ENCODE results near the gene ERVK3-1. TPM values are rescaled to one million over a fixed set of nuclear protein-coding genes. Genes with fewer than 3 reads are reported as not detected.
A peak's percentile ranks its signal among the peaks of the same experiment; 100 is the strongest.

ERVK3-1 gene
- total RNA-seq, 1 experiment from 2014 or later: 68.4 TPM

DNA sequence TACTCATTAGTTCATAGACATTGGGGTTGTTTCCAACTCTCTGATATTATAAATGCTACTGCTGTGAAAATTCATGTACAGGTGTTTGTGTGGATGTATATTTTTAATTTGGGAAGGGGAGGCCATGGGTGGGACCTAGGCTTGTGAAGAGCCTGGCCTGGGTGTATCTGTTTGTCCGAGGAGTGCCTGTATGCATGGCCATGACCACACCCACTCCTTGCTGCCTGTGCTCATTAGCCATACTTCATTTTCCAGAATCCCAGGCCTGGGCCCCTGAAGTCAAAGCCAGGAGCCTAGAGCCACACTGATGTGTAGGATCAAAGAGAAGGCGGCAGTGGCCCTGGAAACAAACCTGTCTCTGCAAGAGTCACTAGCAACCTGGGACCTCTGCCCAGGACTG, 10.4 kb downstream of the ERVK3-1 start:
- Mint-ChIP-seq H3K27ac (ENCODE audit: unreplicated experiment) (no peak overlapping the region), H3K27me3 (ENCODE audit: unreplicated experiment) (no peaks in the 10 kb centered on the region), H3K9me3 (ENCODE audit: low read depth, unreplicated experiment) (peaks cover 4% of the 10 kb centered on the region), H3K4me1 (ENCODE audit: low read depth, unreplicated experiment) (no peaks in the 10 kb centered on the region), H3K4me3 (ENCODE audit: low read depth, unreplicated experiment) (no peak overlapping the region), H3K36me3 (ENCODE audit: insufficient read depth, unreplicated experiment) (peaks cover 57% of the 10 kb centered on the region)
- no peak for DNase-seq
- TF ChIP-seq, protein P1, sequence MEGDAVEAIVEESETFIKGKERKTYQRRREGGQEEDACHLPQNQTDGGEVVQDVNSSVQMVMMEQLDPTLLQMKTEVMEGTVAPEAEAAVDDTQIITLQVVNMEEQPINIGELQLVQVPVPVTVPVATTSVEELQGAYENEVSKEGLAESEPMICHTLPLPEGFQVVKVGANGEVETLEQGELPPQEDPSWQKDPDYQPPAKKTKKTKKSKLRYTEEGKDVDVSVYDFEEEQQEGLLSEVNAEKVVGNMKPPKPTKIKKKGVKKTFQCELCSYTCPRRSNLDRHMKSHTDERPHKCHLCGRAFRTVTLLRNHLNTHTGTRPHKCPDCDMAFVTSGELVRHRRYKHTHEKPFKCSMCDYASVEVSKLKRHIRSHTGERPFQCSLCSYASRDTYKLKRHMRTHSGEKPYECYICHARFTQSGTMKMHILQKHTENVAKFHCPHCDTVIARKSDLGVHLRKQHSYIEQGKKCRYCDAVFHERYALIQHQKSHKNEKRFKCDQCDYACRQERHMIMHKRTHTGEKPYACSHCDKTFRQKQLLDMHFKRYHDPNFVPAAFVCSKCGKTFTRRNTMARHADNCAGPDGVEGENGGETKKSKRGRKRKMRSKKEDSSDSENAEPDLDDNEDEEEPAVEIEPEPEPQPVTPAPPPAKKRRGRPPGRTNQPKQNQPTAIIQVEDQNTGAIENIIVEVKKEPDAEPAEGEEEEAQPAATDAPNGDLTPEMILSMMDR (IDR thresholded peaks at IDR 0.05; ENCODE audit: unreplicated experiment): no peak
- CTCF ChIA-PET: no interaction called here
- intact Hi-C loops (cut with micrococcal nuclease; ENCODE audit: unreplicated experiment): no loop called here
- BruUV-seq (replicated peaks): no TSS peak

DNA sequence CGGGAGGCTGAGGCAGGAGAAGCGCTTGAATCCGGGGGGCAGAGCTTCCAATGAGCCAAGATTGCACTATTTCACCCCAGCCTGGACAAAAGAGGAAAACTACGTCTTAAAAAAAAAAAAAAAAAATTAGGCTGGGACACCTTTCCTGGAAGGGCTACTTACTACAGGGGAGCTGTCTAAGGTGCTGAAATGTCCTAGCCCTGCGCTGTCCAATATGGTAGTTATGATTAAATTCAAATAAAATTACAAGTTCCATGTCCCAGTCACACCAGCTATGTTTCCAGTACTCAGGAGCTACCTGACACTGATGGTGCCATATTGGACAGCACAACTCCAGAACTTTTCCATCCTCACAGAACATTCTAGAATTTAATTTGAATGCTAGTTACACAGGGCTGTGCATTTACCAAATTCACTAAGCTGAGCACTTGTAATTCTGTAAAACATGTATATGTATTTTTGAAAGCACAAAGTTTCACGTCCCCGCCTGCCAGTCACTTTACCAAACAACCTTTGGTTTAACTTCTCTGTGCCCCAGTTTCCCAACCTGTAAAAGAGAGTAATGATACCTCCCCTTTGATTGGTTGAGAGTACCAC, 12.4 kb downstream of the ERVK3-1 start:
- H3K27ac Mint-ChIP-seq (ENCODE audit: unreplicated experiment): no peak overlapping the region
- no TSS peak for BruUV-seq (replicated peaks)
- TF ChIP-seq, protein P1 (IDR thresholded peaks at IDR 0.05; ENCODE audit: unreplicated experiment): no peak
- H3K9me3 Mint-ChIP-seq (ENCODE audit: low read depth, unreplicated experiment): peaks cover under 1% of the 10 kb centered on the region
- peaks cover 42% of the 10 kb centered on the region for H3K36me3 Mint-ChIP-seq (ENCODE audit: insufficient read depth, unreplicated experiment)
- CTCF ChIA-PET: interaction anchor here (0.6 to 2.1 kb wide), 2 partner anchors 9 to 15 kb away, joined by 3 to 5 read pairs; partner anchors contain the start of gene ZSCAN22
- peak; percentile 26 for DNase-seq
- intact Hi-C loops (cut with micrococcal nuclease; ENCODE audit: unreplicated experiment): no loop called here
- H3K4me1 Mint-ChIP-seq (ENCODE audit: low read depth, unreplicated experiment): no peaks in the 10 kb centered on the region
- no peak overlapping the region for H3K4me3 Mint-ChIP-seq (ENCODE audit: low read depth, unreplicated experiment)
- no peaks in the 10 kb centered on the region for H3K27me3 Mint-ChIP-seq (ENCODE audit: unreplicated experiment)

DNA sequence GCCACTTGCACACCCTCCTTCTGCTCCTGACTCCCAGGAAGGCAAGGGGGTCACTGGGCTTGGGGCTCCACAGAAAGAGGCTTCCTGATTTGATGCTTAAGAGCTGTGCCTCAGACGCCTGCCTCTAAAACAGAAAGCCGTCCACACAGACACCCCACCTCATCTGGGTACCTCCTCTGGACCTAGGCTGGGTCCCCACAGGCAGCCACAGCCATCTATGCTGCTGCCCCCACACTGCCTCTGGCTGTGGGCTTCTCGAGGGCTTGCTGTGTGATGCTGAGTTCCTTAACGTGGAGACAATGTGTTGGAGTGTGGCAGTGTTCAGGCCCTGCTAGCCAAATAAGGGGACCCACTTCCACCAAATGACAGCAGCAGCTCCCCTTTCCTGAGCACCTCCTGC, 13.1 kb downstream of the ERVK3-1 start:
- peaks cover 3% of the 10 kb centered on the region for H3K9me3 Mint-ChIP-seq (ENCODE audit: low read depth, unreplicated experiment)
- H3K27ac Mint-ChIP-seq (ENCODE audit: unreplicated experiment): no peak overlapping the region
- TF ChIP-seq, protein P1 (IDR thresholded peaks at IDR 0.05; ENCODE audit: unreplicated experiment): no peak
- peaks cover 38% of the 10 kb centered on the region for H3K36me3 Mint-ChIP-seq (ENCODE audit: insufficient read depth, unreplicated experiment)
- CTCF ChIA-PET: interaction anchor here (2.1 kb wide), 1 partner anchor 8 kb away, joined by 5 read pairs; the partner anchor contains the start of gene ZSCAN22
- DNase-seq: no peak
- no peaks in the 10 kb centered on the region for H3K27me3 Mint-ChIP-seq (ENCODE audit: unreplicated experiment)
- intact Hi-C loops (cut with micrococcal nuclease; ENCODE audit: unreplicated experiment): no loop called here
- H3K4me1 Mint-ChIP-seq (ENCODE audit: low read depth, unreplicated experiment): no peaks in the 10 kb centered on the region
- no TSS peak for BruUV-seq (replicated peaks)
- H3K4me3 Mint-ChIP-seq (ENCODE audit: low read depth, unreplicated experiment): no peak overlapping the region

DNA sequence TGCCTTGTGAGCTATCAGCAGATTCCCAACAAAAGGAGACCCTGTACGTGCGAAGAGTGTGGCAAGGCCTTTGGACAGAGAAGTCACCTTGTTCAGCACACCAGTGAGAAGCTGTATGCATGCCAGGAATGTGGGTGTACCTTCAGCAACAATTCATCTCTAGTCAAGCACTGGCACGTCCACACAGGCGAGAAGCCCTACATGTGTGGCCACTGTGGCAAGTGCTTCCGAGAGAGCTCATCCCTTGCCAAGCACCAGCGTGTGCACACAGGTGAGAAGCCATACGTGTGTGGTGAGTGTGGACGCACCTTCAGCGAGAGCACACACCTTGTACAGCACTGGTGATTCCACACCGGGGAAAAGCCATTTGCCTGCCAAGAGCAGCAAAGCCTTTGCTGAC, 14.1 kb downstream of the ERVK3-1 start:
- Mint-ChIP-seq H3K27me3 (ENCODE audit: unreplicated experiment) (no peaks in the 10 kb centered on the region), H3K36me3 (ENCODE audit: insufficient read depth, unreplicated experiment) (peaks cover 28% of the 10 kb centered on the region), H3K9me3 (ENCODE audit: low read depth, unreplicated experiment) (peaks cover 3% of the 10 kb centered on the region), H3K27ac (ENCODE audit: unreplicated experiment) (no peak overlapping the region), H3K4me1 (ENCODE audit: low read depth, unreplicated experiment) (no peaks in the 10 kb centered on the region), H3K4me3 (ENCODE audit: low read depth, unreplicated experiment) (no peak overlapping the region)
- BruUV-seq (replicated peaks): no TSS peak
- CTCF ChIA-PET: interaction anchor here (2.1 kb wide), 1 partner anchor 7 kb away, joined by 5 read pairs; the partner anchor contains the start of gene ZSCAN22
- TF ChIP-seq, protein P1 (IDR thresholded peaks at IDR 0.05; ENCODE audit: unreplicated experiment): no peak
- no peak for DNase-seq
- intact Hi-C loops (cut with micrococcal nuclease; ENCODE audit: unreplicated experiment): no loop called here

Data from Calu3 (cell line).